ENCODE data around the gene AGBL1. TPM values are rescaled to one million over a fixed set of nuclear protein-coding genes. Genes with fewer than 3 reads are reported as not detected.

Gene AGBL1
- total and polyA plus RNA-seq, 2 experiments from 2014 or later, result 0.03 TPM; not detected in 1

GRCh38 chr15:86968244-86968643 lies 888.6 kb downstream of the AGBL1 start:
- H3K27ac ChIP-seq (ENCODE audit: low read depth), result no peak overlapping the region
- H3K27me3 Mint-ChIP-seq (ENCODE audit: insufficient read depth, low read depth, poor library complexity), result no peaks in the 10 kb centered on the region
- H3K4me3 ChIP-seq, result no peak overlapping the region
- no peaks in the 10 kb centered on the region for H3K27me3 ChIP-seq (ENCODE audit: insufficient read depth)
- no peaks in the 10 kb centered on the region for H4K20me1 ChIP-seq (replicated peaks; ENCODE audit: insufficient read depth)
- H3K27ac Mint-ChIP-seq, result no peak overlapping the region
- ATAC-seq (no peak), DNase-seq (ENCODE audit: low spot score) (no peak)
- 0 out of 3 replicates have a peak, but pooled peaks cover 2% of the 10 kb centered on the region for H3K36me3 Mint-ChIP-seq (ENCODE audit: low read depth)
- H2AFZ ChIP-seq, result no peak overlapping the region
- no peak overlapping the region for H3K4me2 ChIP-seq
- H3K4me1 Mint-ChIP-seq, result peaks cover 9% of the 10 kb centered on the region; the same call in 2 of the 3 replicates
- no peak for TF ChIP-seq REST (IDR thresholded peaks at IDR 0.05; ENCODE audit: unreplicated experiment)
- no peak for TF ChIP-seq ZNF114 (CRISPR knock-in tag; IDR thresholded peaks at IDR 0.05)
- no peak for TF ChIP-seq EZH2phosphoT487 (IDR thresholded peaks at IDR 0.05; ENCODE audit: unreplicated experiment)
- TF ChIP-seq JUNB (IDR thresholded peaks at IDR 0.05; ENCODE audit: unreplicated experiment), result no peak
- no peaks in the 10 kb centered on the region for H3F3A ChIP-seq (replicated peaks; ENCODE audit: low read depth)
- no peak overlapping the region for H3K4me3 Mint-ChIP-seq
- peaks cover 3% of the 10 kb centered on the region; the same call in 2 of the 3 replicates for H3K9me3 Mint-ChIP-seq
- H3K79me2 ChIP-seq (replicated peaks; ENCODE audit: insufficient read depth), result no peaks in the 10 kb centered on the region
- 0 out of 2 replicates have a peak, but pooled peaks cover 3% of the 10 kb centered on the region for H3K9me2 ChIP-seq (ENCODE audit: insufficient read depth)
- peaks cover 13% of the 10 kb centered on the region for H3K4me1 ChIP-seq (ENCODE audit: insufficient read depth)
- no peaks in the 10 kb centered on the region for H3K36me3 ChIP-seq (ENCODE audit: insufficient read depth)

GRCh38 chr15:86969364-86969763 lies 889.7 kb downstream of the AGBL1 start:
- ATAC-seq, result no peak
- H3K4me3 ChIP-seq, result no peak overlapping the region

GRCh38 chr15:86973284-86973844 lies 893.7 kb downstream of the AGBL1 start:
- H4K20me1 ChIP-seq (replicated peaks; ENCODE audit: insufficient read depth), result no peaks in the 10 kb centered on the region
- DNase-seq (ENCODE audit: low spot score) (peak; percentile 6), ATAC-seq (no peak)
- Mint-ChIP-seq H3K9me3 (no peaks in the 10 kb centered on the region), H3K4me3 (no peak overlapping the region), H3K27ac (no peak overlapping the region), H3K4me1 (peaks cover 13% of the 10 kb centered on the region; the same call in 2 of the 3 replicates), H3K27me3 (ENCODE audit: insufficient read depth, low read depth, poor library complexity) (no peaks in the 10 kb centered on the region), H3K36me3 (ENCODE audit: low read depth) (no peaks in the 10 kb centered on the region)
- peak overlapping the region; percentile 44; the same call in 1 of the 2 replicates for H3K4me2 ChIP-seq
- no peak overlapping the region for H2AFZ ChIP-seq
- no peaks in the 10 kb centered on the region for H3K79me2 ChIP-seq (replicated peaks; ENCODE audit: insufficient read depth)
- no peaks in the 10 kb centered on the region for H3K36me3 ChIP-seq (ENCODE audit: insufficient read depth)
- H3K27me3 ChIP-seq (ENCODE audit: insufficient read depth), result no peaks in the 10 kb centered on the region
- H3K27ac ChIP-seq (ENCODE audit: low read depth), result peak overlapping the region; percentile 20; the same call in 1 of the 2 replicates
- H3K4me3 ChIP-seq, result no peak overlapping the region
- peaks cover 17% of the 10 kb centered on the region for H3K4me1 ChIP-seq (ENCODE audit: insufficient read depth)
- no peak for TF ChIP-seq CREB1 (CRISPR knock-in tag; IDR thresholded peaks at IDR 0.05; ENCODE audit: low read depth)
- H3K9me2 ChIP-seq (ENCODE audit: insufficient read depth), result 0 out of 2 replicates have a peak, but pooled peaks cover 7% of the 10 kb centered on the region
- H3F3A ChIP-seq (replicated peaks; ENCODE audit: low read depth), result no peaks in the 10 kb centered on the region

More at GRCh38 chr15:86969364-86969763, 889.7 kb downstream of the AGBL1 start:
- Mint-ChIP-seq H3K27ac (no peak overlapping the region; the same call in 1 of the 2 replicates), H3K4me1 (peaks cover 13% of the 10 kb centered on the region; the same call in 2 of the 3 replicates), H3K27me3 (ENCODE audit: insufficient read depth, low read depth, poor library complexity) (no peaks in the 10 kb centered on the region), H3K9me3 (peaks cover 3% of the 10 kb centered on the region; the same call in 2 of the 3 replicates), H3K36me3 (ENCODE audit: low read depth) (0 out of 3 replicates have a peak, but pooled peaks cover 2% of the 10 kb centered on the region), H3K4me3 (no peak overlapping the region)
- no peaks in the 10 kb centered on the region for H3F3A ChIP-seq (replicated peaks; ENCODE audit: low read depth)
- peaks cover 17% of the 10 kb centered on the region for H3K4me1 ChIP-seq (ENCODE audit: insufficient read depth)
- TF ChIP-seq POLR2AphosphoS5 (IDR thresholded peaks at IDR 0.05; ENCODE audit: low read depth) (no peak), EZH2phosphoT487 (IDR thresholded peaks at IDR 0.05; ENCODE audit: unreplicated experiment) (no peak)
- H3K27me3 ChIP-seq (ENCODE audit: insufficient read depth), result no peaks in the 10 kb centered on the region
- no peaks in the 10 kb centered on the region for H3K36me3 ChIP-seq (ENCODE audit: insufficient read depth)
- H3K4me2 ChIP-seq, result no peak overlapping the region
- no peaks in the 10 kb centered on the region for H4K20me1 ChIP-seq (replicated peaks; ENCODE audit: insufficient read depth)
- DNase-seq (ENCODE audit: low spot score), result no peak
- no peak overlapping the region; the same call in 1 of the 2 replicates for H2AFZ ChIP-seq
- 0 out of 2 replicates have a peak, but pooled peaks cover 3% of the 10 kb centered on the region for H3K9me2 ChIP-seq (ENCODE audit: insufficient read depth)
- H3K27ac ChIP-seq (ENCODE audit: low read depth), result no peak overlapping the region
- no peaks in the 10 kb centered on the region for H3K79me2 ChIP-seq (replicated peaks; ENCODE audit: insufficient read depth)

Data from GM23338 (cell line).